Measurements from ENCODE around the gene TMBIM1.

- TF ChIP-seq, protein P1, sequence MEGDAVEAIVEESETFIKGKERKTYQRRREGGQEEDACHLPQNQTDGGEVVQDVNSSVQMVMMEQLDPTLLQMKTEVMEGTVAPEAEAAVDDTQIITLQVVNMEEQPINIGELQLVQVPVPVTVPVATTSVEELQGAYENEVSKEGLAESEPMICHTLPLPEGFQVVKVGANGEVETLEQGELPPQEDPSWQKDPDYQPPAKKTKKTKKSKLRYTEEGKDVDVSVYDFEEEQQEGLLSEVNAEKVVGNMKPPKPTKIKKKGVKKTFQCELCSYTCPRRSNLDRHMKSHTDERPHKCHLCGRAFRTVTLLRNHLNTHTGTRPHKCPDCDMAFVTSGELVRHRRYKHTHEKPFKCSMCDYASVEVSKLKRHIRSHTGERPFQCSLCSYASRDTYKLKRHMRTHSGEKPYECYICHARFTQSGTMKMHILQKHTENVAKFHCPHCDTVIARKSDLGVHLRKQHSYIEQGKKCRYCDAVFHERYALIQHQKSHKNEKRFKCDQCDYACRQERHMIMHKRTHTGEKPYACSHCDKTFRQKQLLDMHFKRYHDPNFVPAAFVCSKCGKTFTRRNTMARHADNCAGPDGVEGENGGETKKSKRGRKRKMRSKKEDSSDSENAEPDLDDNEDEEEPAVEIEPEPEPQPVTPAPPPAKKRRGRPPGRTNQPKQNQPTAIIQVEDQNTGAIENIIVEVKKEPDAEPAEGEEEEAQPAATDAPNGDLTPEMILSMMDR (IDR thresholded peaks at IDR 0.05; ENCODE audit: low read length), result no peak
- no peak for TF ChIP-seq EZH2 (optimal IDR thresholded peaks at IDR 0.05; ENCODE audit: low read depth, low read length)
Measured at GRCh38 chr2:218296847-218297246, 4.5 kb upstream of the TMBIM1 start.

Measured in MM.1S (cell line).